Tibial nerve (tissue), 4 donors: ENCODE results near the gene CXCR5. TPM values are rescaled to one million over a fixed set of nuclear protein-coding genes. Genes with fewer than 3 reads are reported as not detected.

ENCODE experiments used
- DNase-seq, 2 donors: peaks; one replicate each; pipeline ENCODE4 v3.0.0-alpha.2; 2019; ENCODE audit warnings: low spot score in 2 of 2
- H3K27ac ChIP-seq, 4 donors: fragments of 200-600 bp; sonication (generic) in 3 of 4; one replicate each; pipeline ENCODE4 v1.5.1; 2017 to 2019; ENCODE audit warnings: mild to moderate bottlenecking in 1 of 4
- H3K27me3 ChIP-seq, 2 donors: fragments of 200-600 bp; sonication (generic) in 1 of 2; one replicate each; pipeline versions ENCODE4 v1.5.1 to v1.6.0; 2017 to 2019
- H3K36me3 ChIP-seq, 3 donors: fragments of 200-600 bp; sonication (generic); one replicate each; pipeline ENCODE4 v1.5.1; 2018 to 2019
- H3K4me1 ChIP-seq, 4 donors: fragments of 200-600 bp; sonication (generic) in 3 of 4; one replicate each; pipeline ENCODE4 v1.5.1; 2017 to 2019
- H3K4me3 ChIP-seq, 4 donors: fragments of 200-600 bp; sonication (generic) in 3 of 4; one replicate each; pipeline ENCODE4 v1.5.1; 2017 to 2019; ENCODE audit warnings: mild to moderate bottlenecking in 1 of 4, moderate library complexity in 1 of 4
- H3K9me3 ChIP-seq, 4 donors: fragments of 200-600 bp; sonication (generic) in 3 of 4; one replicate each; pipeline ENCODE4 v1.5.1; 2017 to 2019
- CTCF ChIP-seq, 5 experiments: fragments of 200-600 bp in 3 of 5; fragments of 450-650 bp in 2 of 5; sonication (generic) in 3 of 5; IDR thresholded peaks; one replicate each; pipeline ENCODE4 v1.5.1; 2016 to 2019; ENCODE audit warnings: antibody characterized with exemption in 5 of 5, mild to moderate bottlenecking in 3 of 5, moderate library complexity in 2 of 5
- EP300 ChIP-seq, 2 donors: sonication (generic); formaldehyde crosslinking; IDR thresholded peaks; one replicate each; pipeline ENCODE4 v1.6.1; 2017; ENCODE audit warnings: antibody characterized with exemption in 2 of 2, mild to moderate bottlenecking in 1 of 2
- POLR2A ChIP-seq, 2 donors: fragments of 450-650 bp; IDR thresholded peaks; one replicate each; pipeline ENCODE4 v1.6.1; 2017; ENCODE audit warnings: antibody characterized with exemption in 2 of 2, mild to moderate bottlenecking in 2 of 2, moderate library complexity in 2 of 2
- WGBS, 2 donors: methylation state at CpG; one replicate each; pipeline ENCODE4 v1.1.5; 2018; 5-methylcytosine and 5-hydroxymethylcytosine counted together
- total RNA-seq, 4 donors: library from RNA; depleted of rRNA; stranded (reverse); fragments of >200 nt; gene quantifications; one replicate each; pipeline ENCODE4 v1.1.0, GENCODE V29; 2016

The CXCR5 gene
- total RNA-seq, 4 donors from 2014 or later = not detected

DNA sequence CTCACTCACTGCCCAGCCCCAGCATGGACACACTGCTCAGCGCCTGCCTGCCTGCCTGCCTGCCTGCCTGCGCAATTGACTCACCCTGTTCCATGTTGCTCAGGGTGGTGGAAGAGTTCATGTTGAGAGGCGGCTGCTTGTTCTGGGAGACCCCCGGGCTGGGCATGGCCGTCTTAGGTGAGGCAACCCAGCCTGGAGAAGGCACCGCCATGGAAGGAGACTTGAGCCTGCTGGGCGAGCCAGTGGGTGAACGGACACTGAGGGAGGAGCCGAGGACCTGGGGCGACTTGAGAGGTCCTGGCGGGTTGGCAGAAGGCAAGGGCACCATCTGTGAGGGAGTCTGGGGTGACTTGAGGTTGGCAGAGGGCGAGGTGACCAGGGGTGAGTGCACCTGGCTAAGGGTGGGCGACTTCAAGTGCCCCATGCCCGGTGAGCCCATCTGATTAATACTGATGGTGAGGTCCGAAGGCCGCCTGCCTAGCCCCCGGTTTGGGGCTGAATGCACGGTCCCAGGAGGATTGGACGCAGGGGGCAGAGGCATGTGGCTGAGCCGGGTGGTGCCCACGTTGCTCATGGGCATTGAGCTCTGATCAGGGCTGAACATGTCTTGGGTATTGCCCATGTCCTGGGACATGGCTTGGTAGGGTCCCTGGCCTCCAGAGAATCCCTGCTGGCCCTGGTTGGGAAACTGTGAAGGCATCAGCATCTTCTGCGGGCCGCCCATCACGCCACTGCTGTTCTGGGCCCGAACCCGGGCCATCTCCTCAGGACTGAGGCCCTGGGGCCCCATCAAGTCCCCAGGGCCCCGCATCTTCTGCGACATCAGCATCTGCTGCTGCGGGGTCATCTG, 17.1 kb downstream of the CXCR5 start:
- peaks cover 0 to 7% (median 3%) of the 10 kb centered on the region in 4 donors for H3K4me1 ChIP-seq
- DNase-seq = no peak
- H3K27me3 ChIP-seq = no peaks in the 10 kb centered on the region
- H3K4me3 ChIP-seq = no peak overlapping the region
- H3K9me3 ChIP-seq = no peaks in the 10 kb centered on the region
- TF ChIP-seq EP300 (IDR thresholded peaks at IDR 0.05) = no peak
- TF ChIP-seq POLR2A (IDR thresholded peaks at IDR 0.05) = no peak
- no peak for TF ChIP-seq CTCF (IDR thresholded peaks at IDR 0.05)
- 90% methylated on average over 26 to 28 of the region's 29 CpGs for WGBS, 2 donors
- no peak overlapping the region for H3K27ac ChIP-seq
- H3K36me3 ChIP-seq = peaks cover 0 to 90% (median 16%) of the 10 kb centered on the region in 3 donors

DNA sequence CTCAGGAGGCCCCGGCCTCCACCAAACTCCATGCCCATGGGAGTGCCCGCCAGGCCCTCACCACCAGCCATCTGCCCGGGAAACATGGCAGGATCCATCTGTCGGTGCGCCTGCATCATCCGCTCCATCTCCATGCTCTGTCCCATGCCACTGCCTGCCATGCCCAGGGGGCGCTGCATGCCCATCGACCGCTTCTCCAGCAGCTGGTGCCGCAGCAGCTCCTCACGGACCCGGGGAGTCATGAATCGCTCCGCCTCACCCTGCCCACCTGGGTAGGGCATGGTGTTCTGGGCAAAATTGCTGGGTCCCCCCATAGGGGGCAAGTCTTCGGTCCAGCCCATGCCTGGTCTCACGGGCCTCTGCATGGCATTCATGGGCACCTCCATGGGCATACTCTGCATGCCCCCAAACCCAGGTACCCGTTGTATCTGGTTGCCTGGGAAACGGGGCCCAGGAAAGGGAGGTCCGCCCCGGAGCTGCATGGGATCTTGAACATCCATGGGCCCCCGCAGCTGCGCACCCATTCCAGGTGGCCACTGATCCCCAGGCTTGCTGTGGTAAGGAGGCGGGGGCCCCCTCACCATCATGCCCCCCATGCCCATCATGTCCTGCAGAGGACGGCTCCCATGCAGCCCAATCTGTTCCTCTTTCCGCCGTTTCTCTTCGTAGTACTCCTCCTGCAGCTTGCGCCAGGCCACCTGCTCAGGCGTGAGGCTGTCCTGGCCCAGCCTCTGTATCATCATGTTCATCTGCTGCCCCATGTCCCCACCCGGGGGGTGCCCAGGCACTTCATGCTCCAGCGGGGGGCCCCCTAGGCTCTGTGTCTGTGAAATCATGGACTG, 18.0 kb downstream of the CXCR5 start:
- Histone ChIP-seq H3K36me3 (peaks cover 0 to 100% (median 16%) of the 10 kb centered on the region in 3 donors), H3K4me1 (peaks cover 0 to under 1% (median 0%) of the 10 kb centered on the region in 4 donors), H3K27me3 (no peaks in the 10 kb centered on the region), H3K9me3 (no peaks in the 10 kb centered on the region), H3K4me3 (no peak overlapping the region), H3K27ac (no peak overlapping the region)
- 86 to 88% methylated on average over 23 to 30 of the region's 31 CpGs for WGBS, 2 donors
- TF ChIP-seq POLR2A (IDR thresholded peaks at IDR 0.05) (no peak), CTCF (IDR thresholded peaks at IDR 0.05) (no peak), EP300 (IDR thresholded peaks at IDR 0.05) (no peak)
- DNase-seq = no peak

DNA sequence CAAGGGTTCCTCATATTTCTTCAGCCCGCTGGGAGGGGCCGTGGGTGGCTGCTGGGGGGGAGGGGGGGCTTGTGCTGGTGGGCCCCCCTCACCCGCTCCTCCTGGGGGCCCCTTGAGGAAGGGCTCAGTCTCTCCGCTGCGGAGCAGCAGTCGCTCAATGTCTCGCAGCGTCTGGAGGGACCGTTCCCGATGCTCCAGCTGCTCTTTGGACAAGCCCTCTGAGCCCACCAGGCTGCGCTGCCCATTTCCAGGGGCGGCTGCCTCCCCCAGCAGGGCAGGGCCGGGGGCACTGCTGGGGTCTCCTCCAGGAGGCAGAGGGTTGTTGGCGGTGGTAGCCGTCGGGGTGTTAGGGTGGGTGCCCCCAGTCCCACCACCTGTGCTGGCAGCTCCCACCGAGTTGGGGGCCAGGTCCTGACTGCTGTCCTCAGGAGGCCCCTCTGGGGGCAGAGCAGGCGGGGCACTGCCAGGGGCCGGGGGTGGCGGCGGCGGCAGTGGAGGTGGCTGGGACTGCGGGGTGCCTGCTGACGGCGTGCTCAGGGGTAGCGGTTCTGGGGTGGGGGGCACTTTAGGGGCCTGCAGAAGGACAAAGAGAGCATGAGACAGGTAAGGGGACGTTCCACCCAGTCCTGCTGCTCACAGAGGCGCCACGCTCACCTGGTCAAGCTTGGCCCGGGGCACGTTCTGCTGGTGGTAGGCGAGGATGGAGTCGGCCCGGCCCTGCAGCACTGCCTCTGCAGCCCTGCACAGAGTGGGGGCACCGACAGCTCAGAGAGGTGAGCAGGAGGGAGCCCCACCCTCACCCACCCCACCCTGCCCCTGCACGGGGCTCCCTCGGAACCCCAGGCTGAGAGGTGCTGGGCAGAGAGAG, 18.9 kb downstream of the CXCR5 start:
- Histone ChIP-seq H3K4me3 (no peak overlapping the region), H3K36me3 (peaks cover 0 to 99% (median 16%) of the 10 kb centered on the region in 3 donors), H3K27me3 (no peaks in the 10 kb centered on the region), H3K4me1 (peaks cover 0 to 9% (median 4%) of the 10 kb centered on the region in 4 donors), H3K9me3 (no peaks in the 10 kb centered on the region), H3K27ac (no peak overlapping the region)
- no peak for DNase-seq
- no peak for TF ChIP-seq POLR2A (IDR thresholded peaks at IDR 0.05)
- no peak for TF ChIP-seq EP300 (IDR thresholded peaks at IDR 0.05)
- no peak for TF ChIP-seq CTCF (IDR thresholded peaks at IDR 0.05)
- WGBS, 2 donors = 77 to 88% methylated on average over 19 to 37 of the region's 37 CpGs

DNA sequence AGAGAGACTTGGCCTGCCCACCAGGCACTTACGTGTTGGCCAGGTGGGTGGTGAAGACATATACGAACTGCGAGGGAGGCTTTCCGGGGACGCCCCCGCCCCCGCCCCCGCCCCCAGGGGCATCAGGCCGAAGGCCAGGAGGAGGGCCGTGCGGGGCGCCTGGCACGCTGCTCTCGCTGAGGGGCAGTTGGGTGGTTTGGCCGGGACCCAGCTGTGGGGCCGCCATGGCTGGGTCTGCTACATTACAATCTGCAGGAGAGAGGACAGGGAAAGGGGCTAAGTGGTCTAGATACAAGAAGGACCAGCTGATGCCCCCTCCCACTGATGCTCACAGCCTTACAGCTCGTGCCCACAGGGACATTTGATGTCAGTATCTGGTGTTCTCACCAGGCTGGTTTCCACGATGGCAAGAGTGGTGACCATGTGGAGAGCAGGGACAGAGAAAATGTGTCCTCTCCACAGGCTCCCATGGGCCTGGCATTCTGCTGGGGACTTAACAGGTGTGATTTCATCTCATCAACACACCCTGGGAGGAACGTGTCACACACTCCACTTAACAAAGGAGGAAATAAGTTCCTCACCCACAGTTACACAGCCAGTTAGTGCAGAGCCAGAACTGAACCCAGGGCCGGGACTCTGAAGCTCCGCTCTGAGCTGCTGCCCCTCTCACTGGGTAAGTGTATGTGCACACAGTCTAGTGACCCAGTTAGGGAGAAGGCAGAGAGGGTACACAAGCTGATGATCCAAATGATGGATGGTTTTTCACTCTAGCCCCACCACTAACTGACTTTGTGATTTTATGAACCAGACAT, 19.7 kb downstream of the CXCR5 start:
- Histone ChIP-seq H3K27me3 (no peaks in the 10 kb centered on the region), H3K27ac (no peak overlapping the region), H3K36me3 (peaks cover 0 to 91% (median 15%) of the 10 kb centered on the region in 3 donors), H3K4me1 (peaks cover 0 to 18% (median 7%) of the 10 kb centered on the region in 4 donors), H3K4me3 (no peak overlapping the region), H3K9me3 (no peaks in the 10 kb centered on the region)
- TF ChIP-seq POLR2A (IDR thresholded peaks at IDR 0.05) (no peak), EP300 (IDR thresholded peaks at IDR 0.05) (no peak), CTCF (IDR thresholded peaks at IDR 0.05) (no peak)
- no peak for DNase-seq
- 77 to 79% methylated on average over 15 to 20 of the region's 21 CpGs for WGBS, 2 donors
